HepG2 (cell line): ENCODE data around the gene BCL7A. TPM values are rescaled to one million over a fixed set of nuclear protein-coding genes. Genes with fewer than 3 reads are reported as not detected.
A peak's percentile ranks its signal among the peaks of the same experiment; 100 is the strongest.
"Not testable (repeated sequence)": the region's sequence is repeated elsewhere in the genome, so short reads cannot be mapped to it uniquely, and the experiment has no call there.

ENCODE experiments used
- ATAC-seq: fragments of 200-7000 bp; cut with Tn5 transposase; 3 replicates; pipeline ENCODE4 v1.9.1; 2020; ENCODE audit warnings: mild to moderate bottlenecking, moderate library complexity
- BruUV-seq: library from RNA; stranded (reverse); fragments of 400-500 nt; replicated peaks from 2 replicates; lab custom pipeline; 2021; lab: Mats Ljungman, UMichigan
- CTCF ChIA-PET: fragments of 300-600 bp; formaldehyde crosslinking; extraction: SDS; loops from one replicate; lab custom pipeline; 2021; ENCODE audit warnings: low total read pairs, inconsistent platforms, low intra/inter-chr PET ratio; lab: Yijun Ruan, JAX
- POLR2A ChIA-PET: fragments of 350-600 bp; sonication (Branson Sonifier 250); formaldehyde crosslinking; loops from one replicate; lab custom pipeline; 2020; ENCODE audit warnings: antibody characterized with exemption, inconsistent platforms; lab: Yijun Ruan, JAX
- DNase-seq: peaks from one replicate; pipeline ENCODE4 v3.0.0-alpha.2; 2015; ENCODE audit warnings: low spot score
- FAIRE-seq: peaks from 3 replicates; lab custom pipeline; 2011; peaks lifted over from hg19 to GRCh38; lab: Jason Lieb, UNC
- H2AFZ ChIP-seq: one replicate; pipeline ENCODE4 v1.6.1; 2011; ENCODE audit warnings: low read length, inconsistent platforms
- H3K27ac ChIP-seq: fragments of 300-600 bp; 3 replicates; pipeline ENCODE4 v1.8.0; 2011; ENCODE audit warnings: mixed run types, mild to moderate bottlenecking, mixed read lengths, low read length, inconsistent platforms; ENCODE audit not compliant: insufficient read depth; ENCODE audit errors: extremely low read length
- H3K27me3 ChIP-seq, 2 experiments: fragments of 200-600 bp in 1 of 2; 2 replicates in 1 of 2; 3 replicates in 1 of 2; pipeline versions ENCODE4 v1.6.0 to v1.8.0; 2011; ENCODE audit warnings: low read length in 2 of 2, mild to moderate bottlenecking in 2 of 2, moderate library complexity in 2 of 2, inconsistent platforms in 1 of 2; ENCODE audit not compliant: insufficient read depth in 2 of 2, control insufficient read depth in 1 of 2
- H3K36me3 ChIP-seq, 2 experiments: fragments of 200-600 bp in 1 of 2; replicated peaks in 1 of 2; 2 replicates in 1 of 2; 3 replicates in 1 of 2; pipeline versions ENCODE4 v1.5.1 to v1.8.0; 2011; ENCODE audit warnings: low read length in 2 of 2, inconsistent platforms in 1 of 2; ENCODE audit not compliant: insufficient read depth in 2 of 2, control insufficient read depth in 1 of 2
- H3K4me1 ChIP-seq: 2 replicates; pipeline ENCODE4 v1.5.1; 2012; ENCODE audit warnings: low read length, inconsistent platforms; ENCODE audit not compliant: insufficient read depth
- H3K4me2 ChIP-seq: 2 replicates; pipeline ENCODE4 v1.6.0; 2011; ENCODE audit warnings: low read depth, low read length, inconsistent platforms
- H3K4me3 ChIP-seq, 3 experiments: fragments of 200-600 bp in 1 of 3; sonication (generic), shearing (Covaris generic) in 1 of 3; replicated peaks in 1 of 3; 2 replicates each; pipeline ENCODE4 v1.5.1; 2011 to 2016; ENCODE audit warnings: low read length in 3 of 3, inconsistent platforms in 2 of 3, low read depth in 2 of 3, mild to moderate bottlenecking in 2 of 3, control low read depth in 1 of 3, mixed read lengths in 1 of 3; ENCODE audit not compliant: insufficient read depth in 1 of 3
- H3K79me2 ChIP-seq: one replicate; pipeline ENCODE4 v1.6.1; 2011; ENCODE audit warnings: low read length, inconsistent platforms; ENCODE audit not compliant: insufficient read depth
- H3K9ac ChIP-seq: 2 replicates; pipeline ENCODE4 v1.6.0; 2011; ENCODE audit warnings: mild to moderate bottlenecking, low read depth, low read length, inconsistent platforms; ENCODE audit not compliant: insufficient read depth
- H3K9me3 ChIP-seq: 2 replicates; pipeline ENCODE4 v1.5.1; 2012; ENCODE audit warnings: mild to moderate bottlenecking, low read length
- H4K20me1 ChIP-seq: 2 replicates; pipeline ENCODE4 v1.6.0; 2011; ENCODE audit warnings: inconsistent platforms, mild to moderate bottlenecking, low read length, moderate library complexity; ENCODE audit not compliant: insufficient read depth
- FOXM1 ChIP-seq: sonication (generic); formaldehyde crosslinking; IDR thresholded peaks from 2 replicates; pipeline ENCODE4 v1.5.0; 2020; ENCODE audit warnings: missing genetic modification reagents
- NCOA2 ChIP-seq: sonication (generic); formaldehyde crosslinking; IDR thresholded peaks from 2 replicates; pipeline ENCODE4 v1.8.0; 2022; ENCODE audit warnings: inconsistent platforms
- SRSF1 ChIP-seq: fragments of 200-400 bp; formaldehyde crosslinking; optimal IDR thresholded peaks from 2 replicates; pipeline ENCODE3; 2017; ENCODE audit warnings: mild to moderate bottlenecking, low read depth, low read length, moderate library complexity
- ZNF121 ChIP-seq: sonication (generic); formaldehyde crosslinking; IDR thresholded peaks from 2 replicates; pipeline ENCODE4 v1.5.0; 2020; ENCODE audit warnings: mild to moderate bottlenecking, missing genetic modification reagents
- ZNF329 ChIP-seq: sonication (generic); formaldehyde crosslinking; IDR thresholded peaks from 2 replicates; pipeline ENCODE4 v1.9.0; 2021; ENCODE audit warnings: low read depth, mild to moderate bottlenecking, missing genetic modification reagents
- ZNF431 ChIP-seq: sonication (generic); formaldehyde crosslinking; IDR thresholded peaks from 2 replicates; pipeline ENCODE4 v1.9.0; 2022; ENCODE audit warnings: missing genetic modification reagents, low read depth, mild to moderate bottlenecking, borderline replicate concordance
- ZNF468 ChIP-seq: sonication (generic); formaldehyde crosslinking; IDR thresholded peaks from 2 replicates; pipeline ENCODE4 v1.8.0; 2022; ENCODE audit warnings: mild to moderate bottlenecking, moderate library complexity, missing genetic modification reagents
- ZNF879 ChIP-seq: sonication (generic); formaldehyde crosslinking; IDR thresholded peaks from 2 replicates; pipeline ENCODE4 v1.8.1; 2023; ENCODE audit warnings: missing genetic modification reagents
- WGBS: methylation state at CpG from one replicate; pipeline ENCODE4 v1.1.6; 2017; ENCODE audit warnings: low lambda C conversion rate; 5-methylcytosine and 5-hydroxymethylcytosine counted together
- in situ Hi-C: cut with HindIII; loops from 2 replicates; pipeline ENCODE4 v1.10.0; 2017; ENCODE audit warnings: low pct_unique_long_range_greater_than_20kb; ENCODE audit not compliant: extremely low pct_ligation_motif_present
- intact Hi-C: fragments of 100-400 bp; cut with micrococcal nuclease; formaldehyde crosslinking; loops from one replicate; pipeline ENCODE4 v1.10.0; 2022; ENCODE audit not compliant: unreplicated experiment
- polyA plus RNA-seq, 8 experiments: library from polyadenylated mRNA; depleted of rRNA in 3 of 8; stranded (reverse) in 7 of 8; unstranded in 1 of 8; fragments of >200 nt; fragmentation: Illumina TruSeq in 4 of 8; extraction: Trizol in 4 of 8; gene quantifications; 2 replicates each; pipeline versions ENCODE4 v1.2.1 to v1.2.3, GENCODE V29; 2011 to 2016; ENCODE audit warnings: low read depth in 4 of 8, missing spikeins in 1 of 8, mixed read lengths in 1 of 8; ENCODE audit not compliant: insufficient read depth in 1 of 8
- total RNA-seq, 5 experiments: library from RNA; depleted of rRNA; stranded (reverse); fragments of >200 nt; fragmentation: Illumina TruSeq; extraction: Trizol; gene quantifications; 2 replicates each; pipeline ENCODE4 v1.2.3, GENCODE V29; 2016; ENCODE audit warnings: low read depth in 1 of 5
- TF ChIP-seq, protein P1 (sequence below): sonication (generic); formaldehyde crosslinking; IDR thresholded peaks from 2 replicates; pipeline ENCODE4 v1.5.0; 2020; ENCODE audit warnings: missing genetic modification reagents
- TF ChIP-seq, protein P2 (sequence below): sonication (generic); formaldehyde crosslinking; IDR thresholded peaks from 2 replicates; pipeline ENCODE4 v1.5.1; 2020; ENCODE audit warnings: missing genetic modification reagents, mild to moderate bottlenecking, borderline replicate concordance
- TF ChIP-seq, protein P3 (sequence below): sonication (generic); formaldehyde crosslinking; IDR thresholded peaks from 2 replicates; pipeline ENCODE4 v1.4.0; 2020; ENCODE audit warnings: missing genetic modification reagents
- TF ChIP-seq, protein P4 (sequence below): sonication (generic); formaldehyde crosslinking; IDR thresholded peaks from 2 replicates; pipeline ENCODE4 v1.5.0; 2020; ENCODE audit warnings: mild to moderate bottlenecking, missing genetic modification reagents

BCL7A gene
- total and polyA plus RNA-seq, 2 of the 13 experiments (the other 11 are each of a cell fraction or from before 2014, with no cell fraction given) = 4.1 to 6.2 TPM

DNA sequence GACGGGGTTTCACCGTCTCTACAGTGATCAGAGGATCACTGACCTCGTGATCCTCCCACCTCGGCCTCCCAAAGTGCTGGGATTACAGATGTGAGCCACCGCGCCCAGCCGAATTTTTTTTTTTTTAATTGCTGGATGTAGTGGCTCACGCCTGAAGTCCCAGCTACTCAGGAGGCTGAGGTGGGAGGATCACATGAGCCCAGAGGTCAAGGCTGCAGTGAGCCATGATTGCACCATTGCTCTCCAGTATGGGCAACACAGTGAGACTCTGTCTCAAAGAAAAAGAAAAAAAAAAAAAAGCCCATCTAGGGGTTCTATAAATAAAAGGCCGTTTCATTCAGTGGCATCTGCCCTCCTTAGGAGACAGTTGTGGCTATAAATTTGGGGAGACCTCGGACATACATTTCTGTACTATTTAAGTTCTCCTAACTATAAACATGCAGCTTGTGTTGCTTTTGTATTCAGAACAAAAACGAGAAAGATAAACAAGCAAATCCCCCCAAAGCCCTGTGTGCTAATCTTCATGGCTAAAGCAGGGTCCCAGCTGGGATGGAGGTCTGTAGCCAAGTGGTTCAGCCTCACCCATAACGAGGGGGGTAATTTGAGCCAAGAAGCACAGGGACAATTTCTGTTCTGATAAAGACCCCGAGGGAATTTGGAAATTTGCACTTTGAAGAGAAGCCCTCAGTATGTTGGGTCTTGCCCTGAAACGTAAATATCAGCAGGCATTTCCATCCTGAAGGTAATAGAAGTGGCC, 35.0 kb upstream of the BCL7A start (continued):
- TF ChIP-seq, protein P1, sequence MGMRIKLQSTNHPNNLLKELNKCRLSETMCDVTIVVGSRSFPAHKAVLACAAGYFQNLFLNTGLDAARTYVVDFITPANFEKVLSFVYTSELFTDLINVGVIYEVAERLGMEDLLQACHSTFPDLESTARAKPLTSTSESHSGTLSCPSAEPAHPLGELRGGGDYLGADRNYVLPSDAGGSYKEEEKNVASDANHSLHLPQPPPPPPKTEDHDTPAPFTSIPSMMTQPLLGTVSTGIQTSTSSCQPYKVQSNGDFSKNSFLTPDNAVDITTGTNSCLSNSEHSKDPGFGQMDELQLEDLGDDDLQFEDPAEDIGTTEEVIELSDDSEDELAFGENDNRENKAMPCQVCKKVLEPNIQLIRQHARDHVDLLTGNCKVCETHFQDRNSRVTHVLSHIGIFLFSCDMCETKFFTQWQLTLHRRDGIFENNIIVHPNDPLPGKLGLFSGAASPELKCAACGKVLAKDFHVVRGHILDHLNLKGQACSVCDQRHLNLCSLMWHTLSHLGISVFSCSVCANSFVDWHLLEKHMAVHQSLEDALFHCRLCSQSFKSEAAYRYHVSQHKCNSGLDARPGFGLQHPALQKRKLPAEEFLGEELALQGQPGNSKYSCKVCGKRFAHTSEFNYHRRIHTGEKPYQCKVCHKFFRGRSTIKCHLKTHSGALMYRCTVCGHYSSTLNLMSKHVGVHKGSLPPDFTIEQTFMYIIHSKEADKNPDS (CRISPR knock-in tag) = no peak
- no peak for TF ChIP-seq ZNF329 (CRISPR knock-in tag)
- TF ChIP-seq, protein P2, sequence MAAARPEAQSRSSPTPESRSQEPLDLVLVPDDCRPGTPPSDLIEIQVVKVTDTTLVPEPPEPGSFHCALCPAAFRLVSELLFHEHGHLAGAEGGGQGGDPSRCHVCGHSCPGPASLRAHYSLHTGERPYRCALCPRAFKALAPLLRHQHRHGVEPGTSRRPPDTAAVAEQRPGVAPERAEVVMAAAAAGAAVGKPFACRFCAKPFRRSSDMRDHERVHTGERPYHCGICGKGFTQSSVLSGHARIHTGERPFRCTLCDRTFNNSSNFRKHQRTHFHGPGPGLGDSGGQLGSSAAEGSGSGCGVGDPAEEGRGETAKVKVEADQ (CRISPR knock-in tag) = no peak
- TF ChIP-seq, protein P3, sequence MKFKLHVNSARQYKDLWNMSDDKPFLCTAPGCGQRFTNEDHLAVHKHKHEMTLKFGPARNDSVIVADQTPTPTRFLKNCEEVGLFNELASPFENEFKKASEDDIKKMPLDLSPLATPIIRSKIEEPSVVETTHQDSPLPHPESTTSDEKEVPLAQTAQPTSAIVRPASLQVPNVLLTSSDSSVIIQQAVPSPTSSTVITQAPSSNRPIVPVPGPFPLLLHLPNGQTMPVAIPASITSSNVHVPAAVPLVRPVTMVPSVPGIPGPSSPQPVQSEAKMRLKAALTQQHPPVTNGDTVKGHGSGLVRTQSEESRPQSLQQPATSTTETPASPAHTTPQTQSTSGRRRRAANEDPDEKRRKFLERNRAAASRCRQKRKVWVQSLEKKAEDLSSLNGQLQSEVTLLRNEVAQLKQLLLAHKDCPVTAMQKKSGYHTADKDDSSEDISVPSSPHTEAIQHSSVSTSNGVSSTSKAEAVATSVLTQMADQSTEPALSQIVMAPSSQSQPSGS = no peak
- TF ChIP-seq ZNF468 (CRISPR knock-in tag) = no peak
- TF ChIP-seq ZNF431 (CRISPR knock-in tag) = no peak
- no peak for TF ChIP-seq ZNF879 (CRISPR knock-in tag)
- no peak for TF ChIP-seq NCOA2
- TF ChIP-seq ZNF121 (CRISPR knock-in tag) = peak; percentile 59; the same call in 1 of the 2 replicates
- TF ChIP-seq, protein P4, sequence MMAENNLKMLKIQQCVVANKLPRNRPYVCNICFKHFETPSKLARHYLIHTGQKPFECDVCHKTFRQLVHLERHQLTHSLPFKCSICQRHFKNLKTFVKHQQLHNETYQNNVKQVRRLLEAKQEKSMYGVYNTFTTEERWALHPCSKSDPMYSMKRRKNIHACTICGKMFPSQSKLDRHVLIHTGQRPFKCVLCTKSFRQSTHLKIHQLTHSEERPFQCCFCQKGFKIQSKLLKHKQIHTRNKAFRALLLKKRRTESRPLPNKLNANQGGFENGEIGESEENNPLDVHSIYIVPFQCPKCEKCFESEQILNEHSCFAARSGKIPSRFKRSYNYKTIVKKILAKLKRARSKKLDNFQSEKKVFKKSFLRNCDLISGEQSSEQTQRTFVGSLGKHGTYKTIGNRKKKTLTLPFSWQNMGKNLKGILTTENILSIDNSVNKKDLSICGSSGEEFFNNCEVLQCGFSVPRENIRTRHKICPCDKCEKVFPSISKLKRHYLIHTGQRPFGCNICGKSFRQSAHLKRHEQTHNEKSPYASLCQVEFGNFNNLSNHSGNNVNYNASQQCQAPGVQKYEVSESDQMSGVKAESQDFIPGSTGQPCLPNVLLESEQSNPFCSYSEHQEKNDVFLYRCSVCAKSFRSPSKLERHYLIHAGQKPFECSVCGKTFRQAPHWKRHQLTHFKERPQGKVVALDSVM (CRISPR knock-in tag) = peak; percentile 84
- TF ChIP-seq SRSF1 = no peak
- no peak for TF ChIP-seq FOXM1 (CRISPR knock-in tag)

DNA sequence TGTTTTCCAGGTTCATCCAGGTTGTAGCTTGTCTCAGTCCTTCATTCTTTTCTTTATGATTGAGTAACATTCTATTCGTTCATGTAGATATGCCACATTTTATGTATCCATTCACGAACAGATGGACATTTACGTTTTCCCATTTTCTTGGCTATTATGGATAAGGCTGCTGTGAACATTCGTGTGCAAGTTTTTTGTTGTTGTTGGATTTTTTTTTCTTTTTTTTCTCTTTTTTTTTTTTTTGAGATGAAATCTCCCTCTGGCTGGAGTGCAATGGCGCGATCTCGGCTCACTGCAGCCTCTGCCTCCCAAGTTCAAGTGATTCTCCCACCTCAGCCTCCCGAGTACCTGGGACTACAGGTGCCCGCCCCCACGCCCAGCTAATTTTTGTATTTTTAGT, 33.2 kb upstream of the BCL7A start:
- H3K4me3 ChIP-seq, H3K79me2 ChIP-seq, H3K9ac ChIP-seq, H4K20me1 ChIP-seq, ATAC-seq, H3K4me2 ChIP-seq, H3K36me3 ChIP-seq, POLR2A ChIA-PET, H3K27me3 ChIP-seq, in situ Hi-C loops, H3K27ac ChIP-seq, FAIRE-seq, CTCF ChIA-PET, H3K9me3 ChIP-seq, H2AFZ ChIP-seq, DNase-seq, intact Hi-C loops, BruUV-seq: not testable (repeated sequence)
- H3K4me1 ChIP-seq = peaks cover 36% of the 10 kb centered on the region
- 70% methylated on average over 10 of the region's 10 CpGs for WGBS
